Mucosa of stomach (tissue), 1 donor: ENCODE data around the gene TRIM47.
"Not testable (repeated sequence)": the region's sequence is repeated elsewhere in the genome, so short reads cannot be mapped to it uniquely, and the experiment has no call there.

Source experiments
- H3K27me3 ChIP-seq: one replicate; pipeline ENCODE4 v1.7.0; 2013; ENCODE audit warnings: mild to moderate bottlenecking, low read length; ENCODE audit not compliant: control insufficient read depth, insufficient read depth
- H3K36me3 ChIP-seq: one replicate; pipeline ENCODE4 v1.7.0; 2013; ENCODE audit warnings: low read length; ENCODE audit not compliant: control insufficient read depth, insufficient read depth
- H3K4me1 ChIP-seq: one replicate; pipeline ENCODE4 v1.7.0; 2013; ENCODE audit warnings: mild to moderate bottlenecking, low read length; ENCODE audit not compliant: control insufficient read depth, insufficient read depth
- H3K4me3 ChIP-seq: one replicate; pipeline ENCODE4 v1.7.0; 2013; ENCODE audit warnings: low read length
- H3K9ac ChIP-seq: one replicate; pipeline ENCODE4 v1.7.0; 2013; ENCODE audit warnings: mild to moderate bottlenecking, low read length, moderate library complexity
- H3K9me3 ChIP-seq: one replicate; pipeline ENCODE4 v1.7.0; 2013; ENCODE audit warnings: mild to moderate bottlenecking, low read length, moderate library complexity; ENCODE audit not compliant: control insufficient read depth
- donor health status: Pancreatic carcinoma.

The TRIM47 gene

DNA sequence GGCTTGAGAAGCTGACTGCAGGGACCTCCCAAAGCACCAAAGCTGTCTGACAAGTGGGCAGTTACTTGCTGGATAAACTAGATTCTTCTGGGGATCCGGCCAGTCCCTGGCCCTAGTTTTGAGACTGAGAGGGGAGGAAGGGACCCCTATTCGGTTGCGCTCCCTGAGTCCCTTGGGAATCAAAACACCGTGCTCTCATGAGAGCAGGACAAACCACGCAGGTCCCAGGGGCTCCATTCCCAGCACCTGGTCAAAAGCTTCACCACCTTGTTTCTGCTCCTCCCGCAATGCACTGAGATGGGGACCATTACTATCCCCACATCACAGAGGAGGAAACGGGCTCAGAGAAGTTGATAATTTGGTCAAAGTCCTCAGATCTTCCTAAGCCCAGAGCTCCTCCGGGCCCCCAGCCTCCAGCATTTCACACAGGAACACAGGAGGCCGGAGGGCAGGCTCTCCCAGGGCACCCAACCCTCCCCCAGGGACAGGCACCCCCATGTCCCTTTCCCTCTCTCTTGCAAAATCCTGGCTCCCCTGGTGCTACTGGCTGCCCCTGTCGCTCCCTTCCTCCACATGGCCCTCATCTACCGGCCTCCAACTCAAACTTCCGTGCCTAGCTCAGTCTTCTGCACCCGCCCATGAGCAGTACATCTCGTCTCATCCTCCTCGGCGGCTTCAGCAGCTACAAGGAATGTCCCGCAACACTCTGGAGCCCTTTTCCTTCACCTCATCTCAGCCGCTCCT lies 15.1 kb upstream of the TRIM47 start:
- H3K27me3 ChIP-seq = no peaks in the 10 kb centered on the region
- H3K4me1 ChIP-seq = peaks cover 29% of the 10 kb centered on the region
- no peaks in the 10 kb centered on the region for H3K36me3 ChIP-seq
- no peak overlapping the region for H3K4me3 ChIP-seq
- H3K9ac ChIP-seq = peak overlapping the region; percentile 8
- no peaks in the 10 kb centered on the region for H3K9me3 ChIP-seq

DNA sequence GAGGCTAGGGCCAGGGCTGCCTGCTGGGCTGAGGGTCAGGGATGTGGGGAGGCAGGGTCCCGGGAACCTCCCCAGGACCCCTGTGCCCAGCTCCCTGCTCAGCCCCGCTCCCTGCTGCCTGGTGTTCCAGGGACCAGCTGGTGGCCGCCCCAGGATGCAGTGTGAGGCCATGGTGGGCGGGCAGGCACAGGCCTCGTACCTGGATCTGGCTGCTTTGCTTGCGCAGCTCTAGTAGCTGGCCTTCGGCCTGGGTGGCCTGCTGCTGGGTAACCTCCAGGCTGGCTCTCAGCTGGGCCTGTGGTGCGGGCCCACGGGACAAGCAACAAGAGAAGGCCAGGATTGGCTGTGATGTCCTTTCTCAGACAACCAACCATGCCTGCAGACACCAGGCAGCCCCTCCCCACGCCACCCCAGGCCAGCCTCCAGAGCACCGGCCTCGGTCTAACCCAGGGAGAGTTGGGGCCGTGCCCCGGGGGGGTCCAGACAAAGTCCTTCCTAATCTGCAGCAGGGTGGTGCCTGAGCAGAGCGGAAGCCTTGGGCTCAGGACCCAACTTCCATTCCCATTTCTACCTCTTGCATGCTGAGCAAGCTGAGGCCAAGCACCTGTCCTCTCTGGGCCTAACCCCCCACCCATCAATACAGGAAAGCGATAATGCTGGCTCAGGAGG lies 14.3 kb upstream of the TRIM47 start:
- no peaks in the 10 kb centered on the region for H3K9me3 ChIP-seq
- H3K27me3 ChIP-seq = no peaks in the 10 kb centered on the region
- H3K9ac ChIP-seq = no peak overlapping the region
- no peak overlapping the region for H3K4me3 ChIP-seq
- H3K4me1 ChIP-seq = peaks cover 28% of the 10 kb centered on the region
- H3K36me3 ChIP-seq = no peaks in the 10 kb centered on the region

GRCh38 chr17:75891605-75892555 lies 13.5 kb upstream of the TRIM47 start:
- no peaks in the 10 kb centered on the region for H3K36me3 ChIP-seq
- H3K4me1 ChIP-seq = peaks cover 20% of the 10 kb centered on the region
- H3K9ac ChIP-seq = no peak overlapping the region
- no peak overlapping the region for H3K4me3 ChIP-seq
- no peaks in the 10 kb centered on the region for H3K9me3 ChIP-seq
- no peaks in the 10 kb centered on the region for H3K27me3 ChIP-seq

DNA sequence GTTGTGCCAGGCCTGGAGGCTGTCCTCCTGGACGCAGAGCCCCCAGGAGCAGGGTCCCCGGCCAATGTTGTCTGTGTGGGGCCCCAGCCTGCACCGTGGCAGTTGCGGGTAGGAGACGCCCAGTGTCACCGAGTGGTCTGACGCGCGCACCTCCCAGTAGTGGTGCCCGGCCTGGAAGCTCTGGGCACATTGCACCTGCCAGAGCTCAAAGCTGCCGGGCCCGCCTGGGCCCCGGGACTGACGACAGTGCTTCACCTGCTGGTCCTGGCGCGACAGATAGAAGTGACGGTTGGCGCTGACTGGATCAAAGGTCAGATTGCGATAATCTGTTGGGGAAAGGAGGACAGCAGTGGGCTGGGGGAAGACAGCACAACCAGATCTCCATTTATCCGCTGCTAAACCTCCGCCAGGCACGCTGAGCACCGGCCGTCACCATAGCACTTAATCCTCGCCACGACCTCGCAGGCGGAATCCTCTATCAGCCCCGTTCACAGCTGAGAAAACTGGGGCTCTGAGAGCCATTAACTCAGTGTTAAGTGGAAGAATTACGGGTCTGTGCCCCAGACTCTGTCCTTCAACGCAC lies 12.7 kb upstream of the TRIM47 start:
- Histone ChIP-seq H3K4me3 (no peak overlapping the region), H3K36me3 (no peaks in the 10 kb centered on the region), H3K9me3 (no peaks in the 10 kb centered on the region), H3K27me3 (no peaks in the 10 kb centered on the region), H3K9ac (no peak overlapping the region), H3K4me1 (peaks cover 20% of the 10 kb centered on the region)

GRCh38 chr17:75889454-75889853 lies 11.1 kb upstream of the TRIM47 start:
- Histone ChIP-seq H3K9me3 (no peaks in the 10 kb centered on the region), H3K36me3 (no peaks in the 10 kb centered on the region)

DNA sequence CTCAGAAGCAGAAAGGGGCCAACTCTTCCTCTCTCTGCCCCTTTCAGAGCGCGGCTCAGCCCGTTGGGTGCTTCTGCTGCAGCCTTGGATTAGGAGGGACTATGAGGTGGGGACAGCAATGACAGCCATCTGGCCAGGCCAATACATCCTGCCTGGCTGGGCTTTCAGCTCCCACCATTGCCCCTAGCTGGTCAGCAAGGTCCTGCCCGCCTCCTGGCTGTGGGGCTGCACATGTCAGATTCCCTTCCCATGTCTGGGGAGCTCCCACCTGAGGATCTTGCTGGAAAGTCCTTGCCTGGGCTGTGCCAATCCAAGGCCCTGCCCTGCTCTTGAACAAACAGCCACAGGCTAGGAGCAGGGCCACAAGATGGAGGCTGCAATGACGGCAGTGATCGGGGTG lies 10.1 kb upstream of the TRIM47 start:
- H3K36me3 ChIP-seq = no peaks in the 10 kb centered on the region

More at GRCh38 chr17:75889454-75889853, 11.1 kb upstream of the TRIM47 start:
- H3K27me3 ChIP-seq = no peaks in the 10 kb centered on the region
- H3K9ac ChIP-seq = no peak overlapping the region
- H3K4me1 ChIP-seq = peaks cover 5% of the 10 kb centered on the region
- H3K4me3 ChIP-seq = no peak overlapping the region

DNA sequence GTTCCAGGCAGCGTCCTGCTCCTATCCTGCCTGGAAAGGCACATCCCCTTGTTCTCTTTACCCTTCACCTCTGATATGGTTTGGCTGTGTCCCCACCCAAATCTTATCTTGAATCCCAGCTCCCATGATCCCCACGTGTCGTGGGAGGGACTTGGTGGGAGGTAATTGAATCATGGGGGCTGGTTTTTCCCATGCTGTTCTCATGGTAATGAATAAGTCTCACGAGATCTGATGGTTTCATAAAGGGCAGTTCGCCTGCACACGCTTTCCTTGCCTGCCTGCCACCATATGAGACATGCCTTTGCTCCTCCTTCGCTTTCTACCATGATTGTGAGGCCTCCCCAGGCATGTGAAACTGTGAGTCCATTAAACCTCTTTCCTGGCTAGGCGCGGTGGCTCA lies 7.5 kb upstream of the TRIM47 start:
- H3K9me3 ChIP-seq, H3K9ac ChIP-seq, H3K27me3 ChIP-seq, H3K36me3 ChIP-seq, H3K4me3 ChIP-seq: not testable (repeated sequence)
- H3K4me1 ChIP-seq = peaks cover 10% of the 10 kb centered on the region

More for the DNA sequence above, 10.1 kb upstream of the TRIM47 start:
- H3K4me3 ChIP-seq = no peak overlapping the region
- no peaks in the 10 kb centered on the region for H3K4me1 ChIP-seq
- no peaks in the 10 kb centered on the region for H3K27me3 ChIP-seq
- no peak overlapping the region for H3K9ac ChIP-seq
- H3K9me3 ChIP-seq = no peaks in the 10 kb centered on the region

DNA sequence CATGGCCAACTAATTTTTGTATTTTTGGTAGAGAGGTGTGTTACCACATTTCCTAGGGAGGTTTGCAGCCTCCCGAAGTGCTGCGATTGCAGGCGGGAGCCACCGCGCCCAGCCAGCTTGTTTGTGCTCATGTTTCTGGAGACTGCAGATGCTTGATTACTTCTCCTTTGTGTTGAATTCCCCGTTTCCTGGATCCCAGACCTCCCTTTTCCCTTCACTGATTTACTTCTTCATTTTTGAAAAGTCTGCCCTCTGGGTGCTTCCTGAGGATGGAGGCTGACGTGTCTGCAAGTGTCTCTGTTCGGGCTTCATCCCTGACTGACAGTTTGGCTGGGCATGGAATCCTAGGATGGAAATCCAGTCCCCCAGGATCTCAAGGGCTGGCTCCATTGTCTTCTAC lies 7.0 kb upstream of the TRIM47 start:
- H3K36me3 ChIP-seq = no peaks in the 10 kb centered on the region
- H3K9ac ChIP-seq = no peak overlapping the region
- H3K9me3 ChIP-seq = no peaks in the 10 kb centered on the region
- H3K27me3 ChIP-seq = no peaks in the 10 kb centered on the region
- no peak overlapping the region for H3K4me3 ChIP-seq
- H3K4me1 ChIP-seq = peaks cover 10% of the 10 kb centered on the region

GRCh38 chr17:75881678-75882454 lies 3.5 kb upstream of the TRIM47 start:
- Histone ChIP-seq H3K4me3 (no peak overlapping the region), H3K4me1 (peaks cover 23% of the 10 kb centered on the region), H3K9ac (no peak overlapping the region), H3K36me3 (no peaks in the 10 kb centered on the region), H3K9me3 (no peaks in the 10 kb centered on the region), H3K27me3 (no peaks in the 10 kb centered on the region)

DNA sequence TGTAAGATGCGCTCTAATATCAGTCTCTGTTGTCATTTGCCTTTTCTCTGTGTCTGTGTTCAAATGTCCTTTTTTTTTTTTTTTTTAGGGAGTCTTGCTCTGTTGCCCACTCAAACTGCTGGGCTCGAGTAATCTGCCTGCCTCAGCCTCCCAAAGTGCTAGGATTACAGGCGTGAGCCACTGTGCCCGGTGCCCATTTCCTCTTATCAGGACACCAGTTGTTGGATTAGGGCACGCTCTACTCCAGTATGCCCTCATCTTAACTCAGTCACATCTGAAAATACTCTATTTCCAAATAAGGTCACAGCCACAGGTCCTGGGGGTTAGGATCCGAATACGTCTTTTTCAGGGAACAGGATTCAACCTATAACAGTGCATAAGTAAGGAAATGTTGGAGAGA lies 1.9 kb upstream of the TRIM47 start:
- peaks cover 39% of the 10 kb centered on the region for H3K4me1 ChIP-seq
- no peak overlapping the region for H3K9ac ChIP-seq
- no peaks in the 10 kb centered on the region for H3K27me3 ChIP-seq

DNA sequence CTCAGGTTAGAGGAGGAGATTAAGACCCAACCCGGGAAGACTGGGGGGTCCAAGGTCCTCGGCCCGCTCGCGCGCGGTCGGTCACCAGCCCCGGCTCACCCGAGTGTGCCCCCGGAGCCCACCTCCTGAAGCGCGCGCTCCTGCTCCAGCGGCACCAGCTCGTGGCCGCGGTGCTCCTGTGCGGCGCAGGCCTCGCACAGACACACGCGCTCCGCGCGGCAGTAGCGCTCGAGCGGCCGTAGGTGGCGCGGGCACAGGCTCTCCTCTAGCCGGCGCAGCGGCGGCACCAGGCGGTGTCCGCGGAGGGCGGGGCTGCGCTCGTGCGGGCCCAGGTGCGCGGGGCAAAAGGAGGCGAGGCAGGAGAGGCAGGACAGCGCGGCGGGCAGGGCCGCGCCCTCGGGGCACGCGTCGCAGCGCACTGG lies 618 bp downstream of the TRIM47 start:
- H3K4me3 ChIP-seq = peak overlapping the region; percentile 94
- H3K4me1 ChIP-seq = peaks cover 64% of the 10 kb centered on the region
- H3K36me3 ChIP-seq = no peaks in the 10 kb centered on the region
- peak overlapping the region; percentile 87 for H3K9ac ChIP-seq
- no peaks in the 10 kb centered on the region for H3K9me3 ChIP-seq
- no peaks in the 10 kb centered on the region for H3K27me3 ChIP-seq

More for the DNA sequence above, 1.9 kb upstream of the TRIM47 start:
- H3K36me3 ChIP-seq = no peaks in the 10 kb centered on the region
- H3K9me3 ChIP-seq = no peaks in the 10 kb centered on the region
- no peak overlapping the region for H3K4me3 ChIP-seq
